ENCODE measurements around the gene NDUFAF7. TPM values are rescaled to one million over a fixed set of nuclear protein-coding genes. Genes with fewer than 3 reads are reported as not detected.
A peak's percentile ranks its signal among the peaks of the same experiment; 100 is the strongest.

Gene NDUFAF7
- polyA plus RNA-seq, 1 donor (not counting 4 experiments of a cell fraction or from before 2014, with no cell fraction given) = 27.7 TPM

GRCh38 chr2:37196320-37197195 is 34.9 kb upstream of the NDUFAF7 start, which contains the start of gene CEBPZOS:
Gene CEBPZOS, plus strand, starts transcription at chr2:37196496. Its CDS starts 3,209 bp downstream, at chr2:37199705.
- peaks cover 9% of the 10 kb centered on the region for H3K4me1 ChIP-seq (ENCODE audit: control insufficient read depth, extremely low read depth, insufficient read depth, low read length)

GRCh38 chr2:37198681-37199065 is 32.8 kb upstream of the NDUFAF7 start:
- Histone ChIP-seq H3K4me2 (ENCODE audit: control insufficient read depth, extremely low read depth, insufficient read depth, low read depth, low read length) (no peak overlapping the region), H3K9ac (ENCODE audit: control insufficient read depth, extremely low read depth, insufficient read depth, low read length) (no peak overlapping the region), H3K4me1 (ENCODE audit: control insufficient read depth, extremely low read depth, insufficient read depth, low read length) (peaks cover 9% of the 10 kb centered on the region), H3K27ac (ENCODE audit: control insufficient read depth, insufficient read depth, low read length) (no peak overlapping the region), H3K36me3 (ENCODE audit: control insufficient read depth in 2 of 2, extremely low read depth in 1 of 2, insufficient read depth in 2 of 2, low read length in 2 of 2) (peaks cover 4 to 8% of the 10 kb centered on the region in 2 experiments), H3K79me2 (ENCODE audit: control insufficient read depth, insufficient read depth, low read length) (peaks cover 41% of the 10 kb centered on the region), H3K9me3 (ENCODE audit: control insufficient read depth, low read depth, low read length) (peaks cover 2% of the 10 kb centered on the region), H2AFZ (ENCODE audit: control insufficient read depth, low read length) (no peak overlapping the region), H3K27me3 (ENCODE audit: control insufficient read depth, extremely low read depth, insufficient read depth, low read length) (no peaks in the 10 kb centered on the region), H3K4me3 (ENCODE audit: control insufficient read depth in 2 of 3, extremely low read depth in 1 of 3, insufficient read depth in 2 of 3, low read depth in 1 of 3, low read length in 3 of 3) (no peak overlapping the region), H4K20me1 (ENCODE audit: control insufficient read depth, extremely low read depth, insufficient read depth, low read length) (no peaks in the 10 kb centered on the region), H3K9me1 (ENCODE audit: control insufficient read depth, extremely low read depth, insufficient read depth, low read length) (no peaks in the 10 kb centered on the region)
- no peak for TF ChIP-seq CTCF (optimal IDR thresholded peaks at IDR 0.05 in 1 of 3, IDR thresholded peaks at IDR 0.05 in 1 of 3, conservative IDR thresholded peaks at IDR 0.05 in 1 of 3; ENCODE audit: extremely low read depth in 1 of 3, insufficient read depth in 2 of 3, low read length in 3 of 3)
- TF ChIP-seq EZH2 (IDR thresholded peaks at IDR 0.05; ENCODE audit: low read length) = no peak
- FAIRE-seq = no peak
- no peak for DNase-seq (ENCODE audit: low read depth, low spot score)
- dilution Hi-C loops (cut with MboI; ENCODE audit: extremely low pct_ligation_motif_present, low sequenced_read_pairs) = no loop called here

More at GRCh38 chr2:37196320-37197195, 34.9 kb upstream of the NDUFAF7 start, which contains the start of gene CEBPZOS:
- Histone ChIP-seq H3K4me2 (ENCODE audit: control insufficient read depth, extremely low read depth, insufficient read depth, low read depth, low read length) (peak within 1 kb of the TSS; percentile 93), H3K9me1 (ENCODE audit: control insufficient read depth, extremely low read depth, insufficient read depth, low read length) (no peaks in the 10 kb centered on the region), H3K4me3 (ENCODE audit: control insufficient read depth in 2 of 3, extremely low read depth in 1 of 3, insufficient read depth in 2 of 3, low read depth in 1 of 3, low read length in 3 of 3) (peak within 1 kb of the TSS; percentile 79 to 90 (median 85)), H3K9me3 (ENCODE audit: control insufficient read depth, low read depth, low read length) (no peaks in the 10 kb centered on the region), H4K20me1 (ENCODE audit: control insufficient read depth, extremely low read depth, insufficient read depth, low read length) (no peaks in the 10 kb centered on the region), H2AFZ (ENCODE audit: control insufficient read depth, low read length) (peak within 1 kb of the TSS; percentile 96), H3K27ac (ENCODE audit: control insufficient read depth, insufficient read depth, low read length) (peak within 1 kb of the TSS; percentile 78), H3K9ac (ENCODE audit: control insufficient read depth, extremely low read depth, insufficient read depth, low read length) (peak within 1 kb of the TSS; percentile 87), H3K79me2 (ENCODE audit: control insufficient read depth, insufficient read depth, low read length) (peaks cover 38% of the 10 kb centered on the region), H3K27me3 (ENCODE audit: control insufficient read depth, extremely low read depth, insufficient read depth, low read length) (no peaks in the 10 kb centered on the region), H3K36me3 (ENCODE audit: control insufficient read depth in 2 of 2, extremely low read depth in 1 of 2, insufficient read depth in 2 of 2, low read length in 2 of 2) (peaks cover 0 to 4% of the 10 kb centered on the region in 2 experiments)
- dilution Hi-C loops (cut with MboI; ENCODE audit: extremely low pct_ligation_motif_present, low sequenced_read_pairs) = no loop called here
- TF ChIP-seq EZH2 (IDR thresholded peaks at IDR 0.05; ENCODE audit: low read length) (no peak), CTCF (optimal IDR thresholded peaks at IDR 0.05 in 1 of 3, IDR thresholded peaks at IDR 0.05 in 1 of 3, conservative IDR thresholded peaks at IDR 0.05 in 1 of 3; ENCODE audit: extremely low read depth in 1 of 3, insufficient read depth in 2 of 3, low read length in 3 of 3) (no peak)
- FAIRE-seq (peak; percentile 29), DNase-seq (ENCODE audit: low read depth, low spot score) (peak; percentile 49)
